Gastrocnemius medialis (tissue), 4 donors: Measurements from ENCODE around the gene VTN.

Source experiments
- CTCF ChIP-seq, 5 experiments: fragments of 450-650 bp in 3 of 5; fragments of 200-600 bp in 2 of 5; sonication (generic) in 2 of 5; IDR thresholded peaks in 4 of 5; conservative IDR thresholded peaks in 1 of 5; 1 replicate in 4 of 5; 2 replicates in 1 of 5; pipeline ENCODE4 v1.5.1; 2016 to 2019; ENCODE audit warnings: antibody characterized with exemption in 5 of 5, mild to moderate bottlenecking in 3 of 5, moderate library complexity in 3 of 5
- POLR2A ChIP-seq, 2 donors: fragments of 450-650 bp; IDR thresholded peaks; one replicate each; pipeline ENCODE4 v1.6.1; 2017; ENCODE audit warnings: antibody characterized with exemption in 2 of 2, mild to moderate bottlenecking in 2 of 2, moderate library complexity in 2 of 2

GRCh38 chr17:28394337-28395116 is 24.4 kb upstream of the VTN start:
- TF ChIP-seq CTCF (IDR thresholded peaks at IDR 0.05 in 4 of 5, conservative IDR thresholded peaks at IDR 0.05 in 1 of 5): no peak
- TF ChIP-seq POLR2A (IDR thresholded peaks at IDR 0.05): no peak
